Activated CD4-positive, alpha-beta T cell treated with anti-CD3 and anti-CD28 coated beads, Interleukin-2, Interleukin-4, amounts not matched to agents 100 ng/mL and 50 ng/mL, durations not matched to agents 16 hours and 8 hours (primary cell): Measurements from ENCODE around the gene NLGN4X.
"Not testable (repeated sequence)": the region's sequence is repeated elsewhere in the genome, so short reads cannot be mapped to it uniquely, and the experiment has no call there.

ENCODE experiments used
- DNase-seq: peaks from one replicate; pipeline ENCODE4 v3.0.0-alpha.2; 2020; ENCODE audit warnings: low spot score

The NLGN4X gene

DNA sequence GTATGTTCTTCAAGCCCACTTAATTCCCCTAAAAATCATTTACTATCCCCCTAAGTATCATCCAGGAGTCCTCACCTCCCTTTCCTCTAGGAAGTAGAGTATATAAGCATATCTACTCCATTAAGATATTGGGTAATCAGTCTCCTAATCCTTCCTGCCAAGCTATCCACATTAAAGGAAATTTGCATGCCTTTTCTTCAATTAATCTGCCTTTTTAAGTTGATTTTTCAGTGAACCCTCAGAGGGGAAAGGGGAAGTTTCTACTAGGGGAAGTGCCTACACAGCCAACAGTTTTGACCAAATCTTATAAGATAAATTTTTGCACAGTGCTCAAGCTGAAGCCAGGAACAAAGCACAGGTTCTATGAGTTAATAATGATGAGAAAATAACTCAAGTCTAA, 222.8 kb downstream of the NLGN4X start:
- DNase-seq: no peak

DNA sequence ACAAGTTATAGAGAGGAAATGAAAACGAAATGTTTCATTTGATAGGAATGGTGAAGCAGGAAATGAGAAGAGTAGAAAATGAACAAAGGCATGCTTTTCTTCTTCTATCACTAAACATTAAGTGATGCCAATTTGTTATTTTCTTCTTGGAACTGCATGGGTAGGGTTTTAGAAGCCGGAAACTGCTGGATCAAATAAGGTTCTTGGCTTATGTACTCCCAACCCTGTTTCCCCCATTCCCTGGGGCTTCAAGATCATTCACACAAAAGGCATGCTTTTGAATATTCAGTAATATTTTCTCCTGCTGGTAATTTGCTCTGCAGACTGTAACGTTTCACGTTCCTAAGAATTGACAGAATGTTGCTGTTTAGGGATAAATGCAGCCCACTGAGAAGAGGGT, 224.1 kb downstream of the NLGN4X start:
- no peak for DNase-seq

DNA sequence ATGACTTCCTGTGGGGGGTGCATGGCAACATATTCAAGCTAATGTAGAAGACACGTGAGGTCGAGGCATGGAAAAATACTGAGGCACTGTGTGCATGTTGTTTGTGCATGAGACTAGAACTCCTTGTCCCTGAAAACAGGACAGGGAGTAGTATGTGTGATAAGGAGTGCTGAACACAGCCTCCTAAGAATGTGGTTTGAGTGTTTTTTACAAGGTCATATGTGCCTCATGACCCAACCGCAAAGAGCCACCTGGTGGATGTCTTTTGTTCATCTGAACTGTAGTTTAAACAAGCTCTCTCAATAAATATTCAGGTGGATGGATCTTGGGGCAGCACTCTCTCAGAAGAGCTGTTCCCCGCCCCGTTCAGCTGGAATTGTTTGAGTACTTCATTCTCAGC, 226.6 kb downstream of the NLGN4X start:
- no peak for DNase-seq

DNA sequence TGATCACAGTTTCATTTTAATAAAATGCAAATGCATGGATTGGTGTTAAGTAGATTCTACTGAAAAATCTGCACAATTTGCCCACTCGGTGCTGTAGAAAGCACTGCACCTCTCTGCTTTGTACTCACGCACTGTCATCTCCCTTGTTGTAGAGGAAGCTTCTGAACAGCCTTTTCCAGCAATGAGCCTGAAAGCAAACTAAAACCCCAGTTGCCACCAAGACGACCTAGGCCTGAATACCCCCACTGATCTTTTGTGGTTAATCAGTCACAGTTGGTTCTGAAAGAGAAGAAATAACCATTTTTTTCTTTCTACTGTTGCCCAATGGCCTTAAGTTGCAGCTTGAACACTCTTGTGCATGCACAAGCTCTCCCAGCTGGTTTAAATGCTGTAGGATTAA, 229.8 kb downstream of the NLGN4X start:
- DNase-seq: no peak

DNA sequence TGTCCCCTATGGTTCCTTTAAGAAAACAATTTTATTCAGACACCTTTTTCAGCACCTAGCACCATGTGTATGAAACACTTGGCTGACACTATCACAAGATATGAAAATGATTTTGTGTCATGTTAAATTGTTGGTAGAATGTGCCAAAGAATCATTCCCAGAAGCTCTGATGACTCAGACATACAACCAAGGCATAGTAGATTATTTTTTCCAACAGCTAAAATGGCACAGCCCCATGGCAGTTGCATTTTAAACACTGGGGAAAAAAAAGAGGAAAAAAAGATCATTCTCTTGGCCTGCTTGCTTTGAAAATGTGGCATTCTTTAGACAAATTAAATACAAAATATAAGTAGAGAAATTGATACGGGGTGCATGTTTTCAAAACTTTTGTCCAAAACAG, 230.2 kb downstream of the NLGN4X start:
- DNase-seq: no peak

DNA sequence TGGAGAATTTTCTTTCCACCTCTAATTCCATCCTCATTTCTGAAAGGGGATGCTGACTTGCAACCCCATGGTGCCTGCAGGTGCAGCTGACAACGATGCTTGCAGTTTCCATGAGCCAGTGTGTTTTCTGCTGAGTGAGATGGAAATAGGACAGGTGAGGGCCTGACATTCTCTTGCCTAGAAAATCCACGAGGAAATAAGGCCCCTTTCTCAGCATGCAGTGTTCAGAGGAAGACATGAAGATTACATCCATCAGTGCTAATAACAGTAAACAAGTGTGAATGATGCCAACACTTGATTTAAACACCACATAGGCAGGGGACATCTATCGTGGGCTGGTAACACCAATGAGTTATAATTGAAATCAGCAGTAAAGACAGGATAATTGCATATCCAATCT, 237.3 kb downstream of the NLGN4X start:
- DNase-seq: no peak

DNA sequence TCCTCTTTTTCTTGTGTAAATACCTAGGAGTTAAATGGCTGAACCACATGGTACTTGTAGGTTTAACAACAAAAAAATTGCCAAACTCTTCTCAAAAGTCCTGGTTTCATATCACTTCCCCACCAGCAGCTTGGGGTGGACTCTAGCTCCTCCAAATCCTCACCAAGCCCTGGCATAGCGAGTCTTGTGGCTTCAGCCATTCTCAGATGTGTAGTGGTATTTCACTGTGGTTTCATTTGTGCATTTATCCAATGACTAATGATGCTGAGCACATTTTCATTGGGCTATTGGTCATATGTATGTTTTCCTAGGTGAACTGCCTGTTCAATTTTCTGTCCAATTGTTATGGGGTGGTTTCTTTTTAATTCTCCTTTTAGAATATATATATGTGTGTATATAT, 249.3 kb downstream of the NLGN4X start:
- DNase-seq: no peak

DNA sequence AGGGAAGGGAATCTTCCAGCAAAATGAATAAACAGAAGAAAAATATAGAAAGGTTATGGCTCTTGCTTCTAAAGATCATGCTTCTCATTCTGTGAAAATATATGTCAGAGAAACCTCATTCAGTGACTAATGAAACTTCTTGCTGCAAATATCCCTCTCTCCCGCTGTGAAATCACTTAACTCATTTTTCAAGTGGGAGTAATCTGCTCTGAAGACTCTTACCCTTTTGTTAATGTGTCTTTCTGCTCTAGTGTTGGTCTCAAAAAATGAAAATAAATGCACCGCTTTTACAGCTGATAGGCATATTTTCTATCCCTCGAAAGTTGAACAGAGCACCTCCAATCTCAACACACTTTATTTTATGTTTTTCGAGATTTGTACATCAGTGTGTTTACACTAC, 252.3 kb downstream of the NLGN4X start:
- DNase-seq: no peak

DNA sequence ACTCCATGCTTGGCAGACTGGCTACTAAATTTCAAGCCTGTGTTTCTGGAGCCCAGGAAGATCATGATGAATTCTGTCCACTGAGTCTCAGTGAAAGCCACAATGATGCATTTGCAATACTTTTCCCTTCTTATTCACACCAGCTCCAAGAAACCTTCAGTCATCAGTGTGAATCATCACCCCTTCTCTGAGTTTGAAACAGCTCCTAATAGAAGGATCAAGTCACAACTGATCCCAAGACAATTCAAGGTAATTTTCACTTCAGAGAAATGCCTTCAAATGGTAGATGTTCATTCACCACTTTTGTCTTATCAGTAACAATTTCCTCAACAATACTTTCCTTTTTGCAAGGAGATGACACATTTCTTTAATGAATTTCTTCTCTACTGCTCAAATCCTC, 257.4 kb downstream of the NLGN4X start:
- no peak for DNase-seq

DNA sequence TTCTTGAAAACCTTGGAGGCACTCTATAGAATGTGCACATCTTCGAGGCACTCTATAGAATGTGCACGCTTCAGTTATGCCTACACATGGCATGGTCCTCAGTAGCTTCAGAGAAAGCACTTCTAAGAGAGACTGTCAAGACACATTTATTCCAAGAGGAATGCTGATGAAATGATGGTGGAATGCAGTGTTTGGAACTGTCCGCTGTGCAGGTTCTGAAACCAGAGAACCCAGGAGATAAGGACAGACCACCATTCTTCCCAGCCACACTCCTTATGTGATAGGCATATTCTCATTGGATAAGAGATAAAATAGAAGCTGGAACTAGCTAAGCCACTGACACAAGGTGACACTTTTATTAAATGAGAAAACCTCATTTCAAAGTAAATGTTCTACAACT, 263.3 kb downstream of the NLGN4X start:
- DNase-seq: no peak

DNA sequence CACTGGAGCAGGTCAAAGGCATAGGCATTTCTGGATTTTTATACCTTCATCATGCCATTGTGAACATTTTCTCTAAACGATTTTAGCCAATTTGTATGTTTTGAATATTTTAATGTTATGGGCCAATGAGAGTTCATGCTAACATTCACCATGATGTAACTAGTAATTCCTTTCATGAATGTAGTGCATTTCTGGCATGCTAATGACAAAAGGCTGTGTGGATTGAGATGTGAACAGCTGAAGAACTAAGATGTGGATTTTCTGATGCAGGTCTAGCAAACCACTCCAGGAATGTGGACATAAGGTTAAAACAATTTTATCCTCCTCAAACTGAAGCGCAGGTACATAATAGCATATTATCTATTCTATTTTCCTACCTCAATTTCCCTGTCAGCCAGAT, 269.4 kb downstream of the NLGN4X start:
- DNase-seq: no peak

DNA sequence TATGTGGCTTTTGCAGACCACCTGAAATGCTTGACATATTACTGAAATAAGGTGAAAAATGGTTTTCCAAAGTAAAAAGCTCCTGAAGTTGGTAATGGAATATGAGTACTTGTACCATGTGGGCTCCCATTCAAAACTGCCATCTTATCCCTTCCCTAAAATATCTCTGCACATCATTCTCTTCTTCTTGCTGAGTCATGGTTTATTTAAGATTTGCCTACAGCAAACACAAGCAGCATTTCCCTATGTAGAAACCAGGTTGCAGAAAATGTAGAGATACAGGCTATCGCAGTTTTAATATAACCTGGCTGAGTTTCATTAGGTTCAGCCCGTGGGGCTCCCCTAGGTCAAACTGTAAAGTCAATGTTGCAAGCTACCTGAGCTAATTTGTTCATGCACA, 270.1 kb downstream of the NLGN4X start:
- DNase-seq: no peak

DNA sequence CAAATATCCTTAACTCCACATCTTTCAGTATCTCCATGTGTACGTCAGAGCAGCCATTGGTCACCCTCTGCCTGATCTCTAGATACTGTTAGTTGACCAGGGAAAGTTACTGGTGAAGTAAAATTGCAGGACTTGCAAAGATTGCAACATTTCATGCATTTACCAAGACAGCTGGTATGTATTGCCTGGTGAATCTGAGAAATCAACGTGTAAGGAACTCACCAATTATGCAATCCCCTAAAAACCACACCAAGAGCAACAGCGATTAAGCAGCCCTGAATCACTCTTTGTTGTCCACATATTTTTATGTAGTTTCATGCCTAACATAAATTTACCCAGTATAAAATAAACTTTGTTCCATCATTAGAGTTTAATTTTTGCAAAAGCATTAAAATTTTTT, 271.2 kb downstream of the NLGN4X start:
- no peak for DNase-seq

DNA sequence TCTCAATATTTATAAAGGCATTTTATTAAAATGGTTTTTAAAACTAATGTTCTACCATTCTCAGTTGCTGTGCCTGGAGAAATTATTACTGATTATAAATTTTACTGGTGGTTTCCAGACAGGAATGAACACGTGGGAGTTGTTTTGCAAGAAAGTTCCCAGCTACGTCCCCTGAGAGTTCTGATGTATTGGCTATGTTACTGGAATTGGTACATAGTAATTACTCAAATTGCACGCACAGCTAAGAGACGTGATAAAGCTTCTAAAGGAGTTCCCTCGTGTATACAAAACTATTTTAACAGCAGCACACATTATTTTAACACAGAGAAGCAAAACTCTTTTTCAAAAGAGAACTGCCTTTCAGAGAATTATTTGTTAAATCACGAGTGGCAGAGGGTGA, 292.2 kb downstream of the NLGN4X start:
- no peak for DNase-seq

DNA sequence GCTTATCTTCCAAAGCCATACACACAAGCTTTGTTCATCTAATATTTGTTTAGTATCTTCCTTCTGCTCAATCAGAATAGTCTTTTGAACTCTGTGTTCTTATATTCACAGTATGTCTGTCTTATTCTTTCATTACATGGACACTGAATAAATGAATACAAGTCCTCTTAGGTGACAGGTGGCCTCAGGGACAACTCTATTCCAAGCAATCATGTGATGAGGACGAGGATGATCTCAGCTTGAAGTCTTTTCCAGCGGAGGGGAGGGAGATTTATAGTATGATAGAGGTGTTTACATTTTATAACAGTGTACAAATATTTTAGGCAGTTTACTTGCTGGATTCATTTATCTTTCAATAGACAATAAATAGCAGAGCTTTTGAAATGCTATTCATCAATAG, 300.4 kb downstream of the NLGN4X start:
- DNase-seq: no peak

DNA sequence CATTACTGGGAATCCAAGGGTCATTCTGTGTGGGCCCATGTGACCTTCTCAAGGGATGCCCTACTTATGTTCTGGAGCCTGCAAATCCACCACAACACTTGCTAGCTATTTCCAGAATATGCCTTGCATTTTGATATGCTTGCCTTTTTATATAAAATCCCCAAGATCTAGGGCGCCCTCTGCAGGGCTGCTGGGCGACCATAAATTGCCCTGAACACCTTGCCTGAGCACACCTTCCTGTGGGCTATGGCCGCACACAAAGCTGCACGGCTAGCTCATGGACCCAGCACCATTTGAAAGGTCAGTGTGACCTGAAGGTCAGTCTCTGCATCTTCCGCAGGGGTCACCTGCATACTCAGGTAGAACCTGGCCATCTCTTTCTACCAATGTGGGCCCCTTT, 311.7 kb downstream of the NLGN4X start:
- DNase-seq: no peak

DNA sequence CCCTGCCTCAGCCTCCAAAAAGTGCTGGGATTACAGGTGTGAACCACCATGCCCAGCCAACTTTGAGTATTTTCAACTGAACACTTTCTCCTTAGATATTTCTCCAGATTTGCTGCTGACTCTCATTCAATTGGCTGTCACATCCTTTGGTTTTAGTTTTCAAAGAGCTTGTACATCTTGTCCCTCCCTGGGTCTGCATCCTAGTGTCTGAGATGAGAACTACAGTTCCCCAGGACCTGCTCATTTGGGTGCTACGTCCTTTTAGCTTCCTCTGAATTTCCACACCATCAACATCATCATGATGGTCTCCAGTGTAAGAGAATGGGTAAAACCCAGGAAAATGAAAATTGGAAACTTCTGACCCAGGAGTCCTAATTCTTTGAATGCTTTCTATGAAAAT, 312.9 kb downstream of the NLGN4X start:
- DNase-seq: no peak

DNA sequence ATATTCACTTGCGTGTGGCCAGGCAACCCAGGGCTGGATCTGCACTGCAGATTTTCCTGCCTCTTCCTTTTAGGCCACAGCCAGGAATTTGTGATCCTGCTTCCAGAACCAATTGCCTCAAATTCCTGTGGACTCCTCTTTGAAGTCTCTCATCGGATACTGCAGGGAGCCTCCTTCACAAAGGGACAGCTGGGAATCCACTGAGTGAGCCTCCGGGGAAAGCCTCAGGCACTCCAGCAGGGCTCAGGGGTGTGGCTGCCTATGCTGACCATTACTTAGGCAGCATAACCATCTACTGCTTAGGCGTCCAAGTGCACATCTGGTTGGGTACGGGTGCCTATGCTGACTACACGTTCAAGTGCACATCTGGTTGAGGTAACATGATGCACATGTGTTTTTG, 321.5 kb downstream of the NLGN4X start:
- DNase-seq: no peak

DNA sequence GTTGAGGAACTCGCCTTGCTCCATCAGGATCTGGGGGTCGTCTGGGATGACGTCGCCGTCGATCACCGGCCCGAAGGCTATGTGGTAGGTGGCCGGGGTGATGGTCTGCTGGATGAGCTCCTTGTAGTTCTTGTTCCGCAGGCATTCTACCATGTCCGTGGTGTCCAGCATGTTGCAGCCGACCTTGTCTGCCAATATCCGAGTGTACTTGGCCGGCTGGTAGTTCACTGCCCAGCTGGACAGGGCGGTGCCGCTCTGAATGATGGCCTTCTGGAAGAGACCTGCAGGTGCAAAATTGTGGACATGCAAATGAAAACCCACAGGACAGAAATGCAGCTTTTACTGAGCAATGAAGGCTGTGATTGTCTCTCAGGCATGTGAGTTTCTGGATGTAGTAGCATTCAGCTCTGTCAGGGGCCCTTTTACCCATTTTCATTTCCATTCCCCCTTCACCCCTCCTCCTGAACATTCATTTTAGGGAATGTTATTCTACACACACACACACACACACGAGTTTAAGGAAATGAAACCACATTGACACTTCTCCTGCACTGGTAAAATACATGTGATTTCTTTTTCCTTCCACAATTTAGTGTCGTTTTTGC, 325.0 kb downstream of the NLGN4X start:
- DNase-seq: not testable (repeated sequence)

DNA sequence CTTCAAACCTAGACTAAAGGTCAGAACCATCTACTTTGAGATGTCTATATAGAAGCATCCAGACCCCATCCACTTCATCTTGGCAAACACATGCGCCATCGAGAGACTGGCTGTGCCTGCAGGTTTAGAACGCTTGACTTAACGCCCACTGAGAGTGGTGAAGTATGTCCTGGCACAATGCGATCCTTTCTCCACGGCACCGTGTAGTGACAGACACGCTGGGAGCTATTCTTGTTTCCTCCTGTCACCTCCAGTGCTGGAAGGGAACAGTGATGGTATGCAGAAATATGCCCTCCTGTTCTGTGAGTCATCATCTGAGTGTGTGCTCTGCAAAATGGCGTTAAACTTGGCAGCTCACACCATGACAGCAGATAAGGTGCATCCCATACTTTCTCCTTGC, 330.2 kb downstream of the NLGN4X start:
- DNase-seq: no peak

DNA sequence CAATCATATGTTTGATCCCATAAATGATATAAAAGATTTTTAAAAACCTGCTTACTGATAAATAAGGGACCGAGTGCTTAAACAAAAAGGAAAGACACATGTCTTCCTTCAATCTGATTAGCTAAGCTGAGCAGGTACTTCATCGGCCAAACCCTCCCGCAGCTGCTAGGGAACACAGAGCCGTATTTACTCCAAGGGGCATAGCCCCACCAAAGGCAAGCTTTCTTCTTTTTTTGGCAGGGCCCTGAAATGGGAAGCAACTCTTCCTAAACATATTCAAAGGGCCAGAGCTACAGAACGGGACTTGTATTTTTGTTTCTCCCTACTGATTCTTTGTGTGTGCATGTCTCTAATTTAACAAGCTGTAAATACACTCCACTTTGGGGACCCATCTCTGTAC, 337.3 kb downstream of the NLGN4X start:
- DNase-seq: no peak

DNA sequence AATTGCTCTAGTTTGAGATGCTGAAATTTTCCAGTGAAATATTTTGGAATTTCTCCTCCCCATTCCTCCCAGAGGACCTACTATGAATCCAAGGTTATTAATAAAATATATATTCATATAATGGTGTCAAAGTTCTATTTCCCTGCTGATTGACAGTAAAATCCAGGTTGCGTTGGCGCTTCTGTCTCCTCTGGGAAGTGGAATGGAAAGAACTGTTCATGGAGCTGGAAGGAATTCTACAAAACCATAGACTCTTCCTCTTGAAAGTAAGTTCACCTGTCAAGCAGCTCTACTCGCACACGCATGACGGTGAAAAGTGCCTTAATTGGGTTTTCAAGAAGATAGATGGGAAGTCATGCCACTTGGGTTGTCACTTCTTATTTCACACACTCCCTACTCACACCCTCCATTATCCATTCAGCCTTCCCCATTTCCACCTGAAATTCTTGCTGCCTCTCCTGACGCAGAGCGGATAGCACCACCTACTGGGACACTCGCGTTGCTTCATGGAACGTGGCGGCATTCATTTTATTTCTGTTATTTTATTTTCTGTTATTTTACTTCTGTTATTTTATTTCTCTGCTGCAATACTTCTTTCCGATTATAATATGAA, 351.6 kb downstream of the NLGN4X start:
- no peak for DNase-seq

DNA sequence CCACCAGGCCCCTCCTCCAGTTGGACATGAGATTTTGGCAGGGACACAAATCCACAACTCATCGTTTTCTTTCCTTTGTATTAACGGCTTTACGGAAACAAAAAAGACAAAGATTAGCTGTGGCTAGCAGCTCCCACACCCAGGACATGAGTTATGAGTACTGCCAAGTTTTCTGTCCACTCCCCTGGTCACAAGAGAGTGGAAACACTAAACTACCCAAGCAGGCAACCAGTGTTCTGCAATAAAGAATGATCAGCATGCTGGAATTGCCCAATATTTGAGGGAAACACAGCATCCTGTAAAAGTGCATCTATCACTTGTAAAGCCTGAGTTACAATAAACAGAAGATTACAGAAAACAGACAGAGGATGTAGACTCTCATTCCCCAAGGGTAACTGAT, 358.4 kb downstream of the NLGN4X start:
- no peak for DNase-seq

DNA sequence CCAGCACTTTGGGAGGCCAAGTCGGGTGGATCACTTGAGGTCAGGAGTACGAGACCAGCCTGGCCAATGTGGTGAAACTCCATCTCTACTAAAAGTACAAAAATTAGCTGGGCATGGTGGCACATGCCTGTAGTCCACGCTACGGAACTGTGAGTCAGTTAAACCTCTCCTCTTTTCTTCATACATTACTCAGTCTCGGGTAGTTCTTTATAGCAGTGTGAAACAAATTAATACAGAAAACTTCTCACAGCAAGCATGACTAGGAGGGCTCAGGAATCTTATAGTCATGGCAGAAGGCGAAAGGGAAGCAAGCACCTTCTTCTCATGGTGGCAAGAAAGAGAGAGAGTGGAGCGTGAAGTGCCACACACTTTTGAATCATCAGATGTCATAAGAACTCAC, 358.9 kb downstream of the NLGN4X start:
- no peak for DNase-seq

DNA sequence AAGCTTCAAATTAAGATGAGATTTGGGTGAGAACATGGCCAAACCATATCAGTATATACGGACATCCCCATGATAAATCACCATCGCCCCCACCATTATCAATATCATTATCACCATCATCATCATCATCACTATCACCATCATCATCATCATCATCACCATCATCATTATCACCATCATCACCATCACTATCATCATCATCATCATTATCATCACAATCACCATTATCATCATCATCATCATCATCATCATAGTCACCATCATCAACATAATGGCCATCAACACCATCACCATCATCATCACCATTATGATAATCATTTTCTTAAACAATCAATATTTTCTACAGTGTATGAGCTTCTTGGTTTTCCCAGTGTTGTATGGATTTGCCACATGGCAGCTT, 360.9 kb downstream of the NLGN4X start:
- DNase-seq: no peak
